ENCODE measurements around the gene PRPF4. TPM values are rescaled to one million over a fixed set of nuclear protein-coding genes. Genes with fewer than 3 reads are reported as not detected.

The PRPF4 gene
- total RNA-seq, 3 donors from 2014 or later = 13.2 to 18.4 (median 15.8) TPM

- Histone ChIP-seq H3K4me1 (ENCODE audit: low read depth) (peaks cover 11% of the 10 kb centered on the region), H3K9me3 (no peaks in the 10 kb centered on the region), H3K36me3 (ENCODE audit: low read depth) (no peaks in the 10 kb centered on the region), H3K4me3 (no peak overlapping the region)
- intact Hi-C loops (cut with DNase I, micrococcal nuclease) = no loop called here
- no peak for ATAC-seq
- TF ChIP-seq CTCF (IDR thresholded peaks at IDR 0.05) = no peak
- no peak for DNase-seq
Measured at GRCh38 chr9:113237026-113237425, 38.4 kb upstream of the PRPF4 start.

- Histone ChIP-seq H3K4me3 (no peak overlapping the region), H3K9me3 (no peaks in the 10 kb centered on the region), H3K36me3 (ENCODE audit: low read depth) (no peaks in the 10 kb centered on the region), H3K4me1 (ENCODE audit: low read depth) (peaks cover 4% of the 10 kb centered on the region)
- TF ChIP-seq CTCF (IDR thresholded peaks at IDR 0.05) = no peak
- DNase-seq (no peak), ATAC-seq (no peak)
- intact Hi-C loops (cut with DNase I, micrococcal nuclease) = no loop called here
Measured at GRCh38 chr9:113238202-113238858, 37.1 kb upstream of the PRPF4 start.

GRCh38 chr9:113238859-113239232 lies 36.6 kb upstream of the PRPF4 start:
- no peak for TF ChIP-seq CTCF (IDR thresholded peaks at IDR 0.05)
- Histone ChIP-seq H3K4me3 (no peak overlapping the region), H3K9me3 (no peaks in the 10 kb centered on the region), H3K4me1 (ENCODE audit: low read depth) (no peaks in the 10 kb centered on the region), H3K36me3 (ENCODE audit: low read depth) (no peaks in the 10 kb centered on the region)
- DNase-seq = no peak
- ATAC-seq = no peak
- intact Hi-C loops (cut with DNase I, micrococcal nuclease) = no loop called here

- Histone ChIP-seq H3K4me3 (no peak overlapping the region), H3K9me3 (no peaks in the 10 kb centered on the region), H3K4me1 (ENCODE audit: low read depth) (no peaks in the 10 kb centered on the region), H3K36me3 (ENCODE audit: low read depth) (no peaks in the 10 kb centered on the region)
- no peak for TF ChIP-seq CTCF (IDR thresholded peaks at IDR 0.05)
- no peak for ATAC-seq
- intact Hi-C loops (cut with DNase I, micrococcal nuclease) = no loop called here
- no peak for DNase-seq
Measured at GRCh38 chr9:113241161-113241560, 34.3 kb upstream of the PRPF4 start.

GRCh38 chr9:113244556-113244955 lies 30.9 kb upstream of the PRPF4 start:
- intact Hi-C loops (cut with DNase I, micrococcal nuclease) = no loop called here
- TF ChIP-seq CTCF (IDR thresholded peaks at IDR 0.05) = no peak
- Histone ChIP-seq H3K36me3 (ENCODE audit: low read depth) (no peaks in the 10 kb centered on the region), H3K9me3 (no peaks in the 10 kb centered on the region), H3K4me1 (ENCODE audit: low read depth) (no peaks in the 10 kb centered on the region), H3K4me3 (no peak overlapping the region)
- ATAC-seq = no peak
- no peak for DNase-seq

- no peak for TF ChIP-seq CTCF (IDR thresholded peaks at IDR 0.05)
- ATAC-seq = no peak
- intact Hi-C loops (cut with DNase I, micrococcal nuclease) = no loop called here
- Histone ChIP-seq H3K4me3 (no peak overlapping the region), H3K36me3 (ENCODE audit: low read depth) (no peaks in the 10 kb centered on the region), H3K4me1 (ENCODE audit: low read depth) (no peaks in the 10 kb centered on the region), H3K9me3 (no peaks in the 10 kb centered on the region)
- no peak for DNase-seq
Measured at GRCh38 chr9:113245894-113246293, 29.6 kb upstream of the PRPF4 start.

All from mucosa of descending colon (tissue), 3 donors.